AG04450 (cell line): ENCODE data around the gene DNAH8. TPM values are rescaled to one million over a fixed set of nuclear protein-coding genes. Genes with fewer than 3 reads are reported as not detected.

Source experiments
- CTCF ChIA-PET: fragments of 300-600, 350-600 bp; formaldehyde crosslinking; extraction: SDS; loops from one replicate; lab custom pipeline; 2022; ENCODE audit warnings: antibody characterized with exemption, inconsistent platforms; lab: Charles Lee
- POLR2A ChIA-PET: fragments of 350-600 bp; formaldehyde crosslinking; extraction: SDS; loops from one replicate; lab custom pipeline; 2021; ENCODE audit warnings: antibody characterized with exemption, inconsistent platforms; lab: Yijun Ruan, JAX
- DNase-seq: peaks from one replicate; pipeline ENCODE4 v3.0.0-alpha.2; 2011; ENCODE audit warnings: low read depth, low spot score
- H3K27ac ChIP-seq: one replicate; pipeline ENCODE4 v1.5.1; 2012; ENCODE audit warnings: low read depth, low read length, control low read depth
- H3K27me3 ChIP-seq: one replicate; pipeline ENCODE4 v1.6.0; 2012; ENCODE audit warnings: low read length; ENCODE audit not compliant: control insufficient read depth, insufficient read depth
- H3K4me3 ChIP-seq: 2 replicates; pipeline ENCODE4 v1.5.1; 2011; ENCODE audit warnings: mild to moderate bottlenecking, low read depth, low read length, control low read depth
- H3K9me3 ChIP-seq: 2 replicates; pipeline ENCODE4 v1.5.1; 2012; ENCODE audit warnings: low read length; ENCODE audit not compliant: control insufficient read depth, insufficient read depth
- CTCF ChIP-seq: IDR thresholded peaks from 2 replicates; pipeline ENCODE4 v1.5.1; 2011; ENCODE audit warnings: low read depth, low read length, control low read depth, inconsistent platforms
- polyA plus RNA-seq: library from polyadenylated mRNA; depleted of rRNA; stranded (reverse); fragments of >200 nt; gene quantifications from 2 replicates; pipeline ENCODE4 v1.2.3, GENCODE V29; 2011

DNAH8 gene
- polyA plus RNA-seq, 1 experiment, result not detected

- Histone ChIP-seq H3K27me3 (no peaks in the 10 kb centered on the region), H3K4me3 (no peak overlapping the region), H3K27ac (no peak overlapping the region), H3K9me3 (no peaks in the 10 kb centered on the region)
- POLR2A ChIA-PET, result no interaction called here
- no peak for DNase-seq
- CTCF ChIA-PET, result interaction anchor here (2.0 kb wide), 1 partner anchor 302 kb away, joined by 4 read pairs; no protein-coding TSS in a partner anchor
- TF ChIP-seq CTCF, result no peak
These were observed 293.6 kb downstream of the DNAH8 start for GRCh38 chr6:39008737-39009136.

GRCh38 chr6:39009476-39009875, 294.4 kb downstream of the DNAH8 start:
- no peaks in the 10 kb centered on the region for H3K27me3 ChIP-seq
- ChIA-PET POLR2A (no interaction called here), CTCF (interaction anchor here (0.8 to 2.0 kb wide), 3 partner anchors 32 to 301 kb away, joined by 3 to 4 read pairs (median 3); no protein-coding TSS in a partner anchor)
- TF ChIP-seq CTCF, result no peak
- no peak overlapping the region for H3K27ac ChIP-seq
- H3K4me3 ChIP-seq, result no peak overlapping the region
- H3K9me3 ChIP-seq, result no peaks in the 10 kb centered on the region
- no peak for DNase-seq

GRCh38 chr6:39016839-39017546, 301.9 kb downstream of the DNAH8 start:
- no peak for DNase-seq
- ChIA-PET CTCF (no interaction called here), POLR2A (no interaction called here)
- no peak overlapping the region for H3K4me3 ChIP-seq
- H3K27ac ChIP-seq, result no peak overlapping the region
- no peaks in the 10 kb centered on the region for H3K27me3 ChIP-seq
- TF ChIP-seq CTCF, result no peak
- H3K9me3 ChIP-seq, result no peaks in the 10 kb centered on the region

GRCh38 chr6:39017547-39017880, 302.4 kb downstream of the DNAH8 start:
- CTCF ChIA-PET, result no interaction called here
- no peak for TF ChIP-seq CTCF
- DNase-seq, result no peak
- H3K27ac ChIP-seq, result no peak overlapping the region
- H3K27me3 ChIP-seq, result no peaks in the 10 kb centered on the region
- POLR2A ChIA-PET, result no interaction called here
- H3K9me3 ChIP-seq, result no peaks in the 10 kb centered on the region
- H3K4me3 ChIP-seq, result no peak overlapping the region

GRCh38 chr6:39018103-39018502, 303.0 kb downstream of the DNAH8 start:
- no peak overlapping the region for H3K4me3 ChIP-seq
- no peak for DNase-seq
- POLR2A ChIA-PET, result no interaction called here
- no peaks in the 10 kb centered on the region for H3K27me3 ChIP-seq
- H3K27ac ChIP-seq, result no peak overlapping the region
- CTCF ChIA-PET, result no interaction called here
- H3K9me3 ChIP-seq, result no peaks in the 10 kb centered on the region
- no peak for TF ChIP-seq CTCF
